Fibroblast of upper back skin (primary cell): ENCODE measurements around the gene FRAS1.
A peak's percentile ranks its signal among the peaks of the same experiment; 100 is the strongest.
"Not testable (repeated sequence)": the region's sequence is repeated elsewhere in the genome, so short reads cannot be mapped to it uniquely, and the experiment has no call there.

ENCODE experiments used
- DNase-seq: peaks from one replicate; pipeline ENCODE4 v3.0.0-alpha.2; 2013

Gene FRAS1

DNA sequence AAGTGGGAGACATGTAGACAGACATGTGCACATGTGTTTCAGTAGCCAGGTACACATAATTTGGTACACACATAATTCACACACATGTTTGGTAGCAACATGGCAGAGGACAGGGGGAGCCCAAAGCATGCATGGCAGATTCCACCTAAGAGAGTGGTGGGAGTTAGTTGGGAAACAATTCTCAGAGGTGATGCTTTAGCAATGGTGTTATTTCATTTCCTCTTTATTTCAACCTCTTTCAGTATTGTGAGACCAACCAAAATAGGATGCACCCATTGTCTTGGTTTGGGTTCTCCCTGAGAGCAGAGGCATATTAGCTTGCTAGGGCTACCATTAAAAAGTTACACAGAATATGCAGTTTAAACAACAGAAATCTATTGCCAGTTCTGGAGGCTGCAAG, 402.2 kb downstream of the FRAS1 start:
- no peak for DNase-seq

DNA sequence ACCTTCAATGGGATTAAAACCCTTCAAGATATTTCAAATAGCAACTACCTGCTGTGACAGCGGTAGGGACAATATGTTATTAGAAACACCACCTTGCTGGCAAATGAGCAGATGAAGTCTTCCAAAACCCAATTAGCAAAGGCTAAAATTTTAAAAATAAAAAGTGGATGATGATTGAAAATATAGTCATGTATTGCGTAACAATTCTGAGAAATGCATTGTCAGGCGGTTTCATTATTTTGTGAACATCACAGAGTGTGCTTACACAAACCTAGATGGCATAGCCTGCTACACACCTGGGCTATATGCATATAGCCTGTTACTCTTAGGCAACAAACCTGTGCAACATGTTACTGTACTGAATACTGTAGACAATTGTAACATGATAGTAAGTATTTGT, 403.2 kb downstream of the FRAS1 start:
- DNase-seq = no peak

DNA sequence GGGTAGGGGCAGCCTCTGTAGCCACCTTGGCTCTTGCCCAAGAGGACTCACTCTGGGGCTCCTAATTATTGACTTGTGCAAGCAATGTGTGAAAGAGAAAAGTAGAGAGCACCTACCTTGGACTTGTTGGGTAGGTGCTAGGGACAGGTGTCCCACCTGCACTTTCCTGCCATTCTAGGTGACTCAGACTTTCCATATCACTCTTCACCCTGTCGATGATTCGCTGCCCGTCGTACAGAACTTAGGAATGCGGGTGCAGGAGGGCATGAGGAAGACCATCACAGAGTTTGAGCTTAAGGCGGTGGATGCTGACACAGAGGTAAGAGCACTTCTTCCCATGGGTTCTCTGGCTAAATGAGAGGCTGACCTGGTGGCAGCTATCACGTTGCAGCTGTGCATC, 407.1 kb downstream of the FRAS1 start:
- no peak for DNase-seq

DNA sequence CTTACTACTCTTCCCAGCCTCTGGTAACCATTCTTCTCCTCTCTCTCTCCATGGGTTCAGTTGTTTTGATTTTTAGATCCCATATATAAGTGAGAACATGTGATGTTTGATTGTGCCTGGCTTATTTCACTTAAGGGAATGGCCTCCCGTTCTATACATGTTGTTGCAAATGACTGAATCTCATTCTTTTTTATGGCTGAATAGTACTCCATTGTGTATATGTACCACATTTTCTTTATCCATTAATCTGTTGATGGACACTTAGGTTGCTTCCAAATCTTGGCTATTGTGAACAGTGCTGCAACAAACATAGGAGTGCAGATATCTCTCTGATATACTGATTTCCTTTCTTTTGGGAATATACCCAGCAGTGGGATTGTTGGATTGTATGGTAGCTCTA, 410.1 kb downstream of the FRAS1 start:
- not testable (repeated sequence) for DNase-seq

DNA sequence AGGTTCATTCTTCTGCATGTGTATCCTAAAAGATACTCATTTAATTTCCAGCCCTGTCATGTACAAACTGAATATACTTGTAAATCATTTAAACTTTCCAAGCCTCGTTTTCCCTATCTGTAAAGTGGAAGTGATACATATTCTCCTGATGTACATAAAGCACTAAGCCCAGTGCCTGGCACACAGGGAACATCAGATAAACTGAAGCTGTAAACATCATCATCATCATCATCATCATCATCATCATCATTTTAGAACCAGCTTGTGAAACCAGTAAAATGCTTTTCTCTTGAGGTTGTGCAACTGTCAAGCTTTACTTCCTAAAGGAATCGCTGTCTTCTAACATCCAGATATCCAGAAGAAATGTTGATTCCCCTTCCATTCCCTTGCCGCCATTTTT, 411.1 kb downstream of the FRAS1 start:
- no peak for DNase-seq

DNA sequence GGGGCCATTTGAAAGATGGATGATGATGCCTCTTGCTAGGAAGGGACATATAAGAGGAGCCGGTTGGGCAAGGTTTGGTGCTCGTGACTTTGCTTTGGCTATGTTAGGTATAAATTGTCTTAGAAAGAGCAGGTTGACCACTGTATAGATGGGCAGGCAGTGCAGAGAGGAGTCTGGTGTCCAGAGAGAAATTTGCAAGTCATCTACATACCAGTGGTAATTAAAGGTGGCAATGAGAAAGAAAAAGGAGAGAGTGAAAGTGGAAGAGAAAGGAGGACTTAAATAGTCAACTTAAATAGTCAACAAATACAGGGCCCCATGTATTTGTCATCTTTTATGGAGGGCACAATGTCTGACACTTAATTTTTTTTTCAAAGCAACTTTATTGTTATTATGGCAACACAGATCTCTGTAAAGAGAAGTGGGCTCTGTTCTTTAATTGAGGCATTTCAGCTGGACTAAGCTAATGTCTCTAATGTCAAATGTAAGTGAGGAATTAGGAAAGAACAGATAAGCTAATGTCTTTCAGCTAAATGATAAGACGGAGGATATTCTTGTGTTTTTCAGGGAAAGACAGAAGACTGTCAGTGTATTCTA, 419.1 kb downstream of the FRAS1 start:
- DNase-seq = no peak

DNA sequence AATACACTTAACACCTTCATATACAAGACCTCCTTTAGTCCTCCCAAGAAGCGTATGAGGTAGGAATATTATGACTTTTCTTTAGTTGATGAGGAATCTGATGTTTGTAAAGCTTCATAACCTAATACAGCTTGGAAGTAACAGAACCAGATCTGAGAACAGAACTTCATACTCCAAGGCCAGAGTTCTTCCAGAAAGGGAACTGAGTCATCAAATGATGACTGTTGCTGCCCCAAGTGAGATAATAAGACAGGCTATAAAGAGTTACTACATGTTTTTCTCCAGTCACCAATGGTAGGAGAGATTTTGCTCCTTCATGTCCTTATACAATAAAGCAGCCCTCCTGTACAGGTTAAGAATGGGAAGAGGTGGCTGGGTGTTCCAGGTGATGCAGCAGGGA, 420.2 kb downstream of the FRAS1 start:
- DNase-seq = peak; percentile 21

DNA sequence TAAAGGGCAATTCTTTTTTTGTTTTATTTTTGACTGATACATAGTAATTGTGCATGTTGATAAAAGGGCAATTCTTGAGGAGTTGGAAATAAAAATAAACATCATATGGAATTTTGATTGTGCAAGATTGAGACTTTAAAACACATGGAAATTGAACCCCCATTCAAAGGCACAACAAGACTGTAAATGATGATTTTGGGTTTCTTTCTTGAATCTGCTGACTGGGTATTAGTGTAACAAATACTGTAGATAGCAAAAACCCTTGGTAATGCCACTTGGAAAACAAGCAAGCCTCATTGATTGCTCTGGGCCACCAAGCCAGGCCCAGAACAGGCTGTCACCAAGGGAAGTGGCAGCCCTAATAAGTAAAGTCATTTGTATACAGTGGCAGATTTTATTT, 421.4 kb downstream of the FRAS1 start:
- no peak for DNase-seq

DNA sequence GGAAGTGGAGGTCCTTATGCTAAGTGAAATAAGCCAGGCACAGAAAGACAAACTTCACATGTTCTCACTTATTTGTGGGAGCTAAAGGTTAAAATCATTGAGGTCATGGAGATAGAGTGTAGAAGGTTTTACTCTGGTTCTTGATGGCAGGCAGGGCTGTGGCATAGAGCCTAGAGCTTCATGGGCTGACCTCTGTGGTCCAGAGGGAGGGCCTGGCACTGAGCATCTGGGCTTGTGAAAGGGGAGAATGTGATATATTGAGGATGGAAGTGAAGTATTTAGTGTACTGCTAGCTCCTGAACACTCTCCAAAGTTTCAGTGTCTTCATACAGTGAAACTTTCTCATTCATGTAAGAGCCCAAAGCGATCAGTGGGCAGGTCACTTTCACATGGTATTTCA, 423.2 kb downstream of the FRAS1 start:
- DNase-seq = no peak

DNA sequence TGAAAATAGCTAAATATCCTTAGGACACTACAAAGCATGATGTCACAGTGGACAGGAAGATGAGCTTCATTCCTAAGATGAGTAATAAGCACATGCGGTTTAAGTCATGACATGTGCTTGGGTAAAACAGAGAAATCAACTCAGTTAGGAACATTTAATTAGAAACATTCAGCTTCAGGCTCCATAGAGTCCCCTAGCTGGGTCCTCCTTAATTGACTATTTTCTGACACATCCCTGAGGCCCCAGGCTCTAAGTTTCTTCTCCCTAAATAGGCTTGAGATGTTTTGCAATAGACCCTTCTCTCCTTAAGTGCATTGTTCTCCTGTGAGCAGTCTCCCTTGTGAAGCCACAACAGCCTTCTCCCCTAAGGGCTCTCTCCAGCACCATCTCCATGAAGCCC, 424.1 kb downstream of the FRAS1 start:
- DNase-seq = peak; percentile 93

DNA sequence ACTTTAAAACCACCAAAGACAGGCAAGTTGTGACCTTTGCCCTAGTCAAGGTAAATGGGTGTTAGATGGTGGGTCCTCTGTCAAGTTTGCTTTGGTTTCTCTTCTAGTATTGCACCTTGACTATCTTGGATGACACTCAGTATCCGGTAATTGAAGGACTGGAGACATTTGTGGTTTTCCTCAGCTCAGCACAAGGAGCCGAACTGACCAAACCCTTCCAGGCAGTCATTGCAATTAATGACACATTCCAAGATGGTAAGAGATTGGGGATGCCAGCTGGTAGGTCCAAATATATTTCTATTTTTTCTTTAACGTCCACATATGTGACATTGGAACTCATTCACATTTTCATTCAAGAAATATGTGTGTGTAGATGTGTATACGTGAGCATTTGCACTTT, 425.2 kb downstream of the FRAS1 start:
- DNase-seq = no peak

DNA sequence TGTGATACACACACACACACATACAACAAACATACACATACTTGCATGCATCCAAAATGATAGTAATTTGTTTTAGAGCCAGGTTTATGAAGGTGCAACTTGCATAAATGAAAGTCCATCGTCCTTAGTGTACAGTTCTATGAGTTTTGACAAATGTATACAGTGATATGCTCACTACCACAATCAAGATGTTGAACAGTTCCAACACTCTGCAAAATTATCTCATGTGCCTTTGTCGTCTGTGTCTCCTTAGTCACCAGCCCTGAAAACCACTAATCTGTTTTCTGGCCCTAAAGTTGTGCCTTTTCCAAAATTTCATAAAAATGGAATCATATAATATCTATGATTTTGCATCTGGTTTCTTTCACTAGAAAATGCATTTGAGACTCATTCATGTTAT, 426.7 kb downstream of the FRAS1 start:
- no peak for DNase-seq

DNA sequence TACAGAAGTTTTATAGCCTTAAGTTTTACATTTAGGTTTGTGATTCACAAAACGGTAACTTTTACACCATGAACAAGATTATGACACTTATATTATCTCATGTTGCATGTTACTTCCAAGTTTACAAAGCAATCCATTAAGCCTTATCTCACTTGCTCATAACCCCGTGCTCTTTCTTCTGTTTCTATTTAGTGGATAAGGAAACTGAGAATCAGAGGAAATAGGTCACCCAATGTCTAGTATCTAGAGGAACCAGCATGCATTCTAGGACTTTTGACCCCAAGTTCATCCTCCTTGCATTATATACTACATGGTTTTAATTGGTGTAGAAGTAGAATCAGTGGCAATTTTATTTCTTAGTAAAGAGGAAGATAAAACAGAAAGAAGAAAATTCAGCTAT, 427.5 kb downstream of the FRAS1 start:
- DNase-seq = no peak

DNA sequence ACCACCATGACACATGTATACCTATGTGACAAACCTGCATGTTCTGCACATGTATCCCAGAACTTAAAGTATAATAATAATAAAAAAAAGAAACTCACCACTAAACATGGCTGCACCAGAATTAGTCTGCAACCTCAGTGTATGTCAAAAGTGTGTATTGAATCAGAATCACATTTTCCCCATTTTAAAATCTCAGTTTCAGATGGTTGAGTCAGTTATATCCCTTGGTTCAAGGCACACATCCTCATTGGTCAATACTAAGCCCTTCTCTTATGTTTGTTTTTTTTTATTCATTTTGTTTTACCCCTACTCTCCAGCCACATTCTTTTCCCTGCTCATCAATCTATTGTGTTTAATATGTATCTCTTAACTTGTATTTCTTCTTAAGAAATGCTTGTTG, 436.6 kb downstream of the FRAS1 start:
- DNase-seq = no peak

DNA sequence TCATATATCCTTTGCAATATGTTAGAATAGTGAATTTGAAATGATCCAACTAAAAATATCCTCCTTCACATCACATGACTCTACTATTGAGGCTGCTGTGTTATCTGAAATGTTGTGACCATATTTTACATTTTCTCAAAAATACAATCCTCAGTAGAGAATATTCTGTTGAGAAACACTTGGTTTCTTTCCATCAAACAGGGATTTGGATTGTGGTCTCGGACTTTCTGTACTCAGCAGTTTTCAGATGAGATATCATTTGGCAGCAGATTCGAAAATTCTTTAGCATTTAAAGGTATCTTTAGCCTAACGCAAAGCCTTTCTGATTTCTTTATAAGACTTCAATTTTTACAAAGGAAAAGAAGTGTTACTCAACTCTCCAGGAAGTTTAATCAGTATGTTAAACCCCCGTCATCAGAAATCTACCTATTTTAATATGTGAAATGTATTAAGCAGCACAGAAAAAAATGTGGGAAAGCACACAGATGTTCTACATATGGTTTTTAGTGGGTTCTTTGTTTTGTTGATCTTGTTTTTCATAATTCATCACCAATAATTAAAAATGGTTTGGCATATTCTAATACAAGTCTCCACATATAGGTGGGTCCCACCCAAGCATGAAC, 439.0 kb downstream of the FRAS1 start:
- DNase-seq = peak; percentile 57

DNA sequence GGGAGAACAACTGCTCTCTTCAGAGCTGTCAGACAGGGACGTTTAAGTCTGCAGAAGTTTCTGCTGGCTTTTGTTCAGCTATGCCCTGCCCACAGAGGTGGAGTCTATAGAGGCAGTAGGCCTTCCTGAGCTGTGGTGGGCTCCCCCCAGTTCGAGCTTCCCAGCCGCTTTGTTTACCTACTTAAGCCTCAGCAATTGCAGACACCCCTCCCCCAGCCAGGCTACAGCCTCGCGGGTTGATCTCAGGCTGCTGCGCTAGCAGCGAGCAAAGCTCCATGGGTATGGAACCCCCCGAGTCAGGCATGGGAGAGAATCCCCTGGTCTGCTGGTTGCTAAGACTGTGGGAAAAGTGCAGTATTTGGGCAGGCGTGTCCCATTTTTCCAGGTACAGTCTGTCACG, 449.1 kb downstream of the FRAS1 start:
- DNase-seq = not testable (repeated sequence)

DNA sequence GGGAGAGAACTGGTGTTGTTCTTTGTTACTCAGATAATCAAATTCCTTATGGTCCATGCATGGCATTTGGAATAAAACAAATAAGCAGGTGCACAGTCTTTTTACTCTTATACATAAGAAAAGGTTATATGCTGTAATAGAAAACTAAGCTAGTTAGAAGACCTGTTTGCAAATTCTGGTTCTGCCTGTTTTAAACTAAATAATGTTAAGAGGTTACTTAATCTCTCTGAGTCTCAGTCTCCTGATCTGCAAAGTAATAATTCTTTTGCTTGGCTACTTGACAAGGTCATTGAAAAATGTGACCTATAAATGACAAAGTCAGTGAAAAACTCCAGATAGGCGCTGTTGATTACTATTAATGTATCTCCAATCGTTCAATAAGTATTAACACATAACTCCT, 451.9 kb downstream of the FRAS1 start:
- no peak for DNase-seq

DNA sequence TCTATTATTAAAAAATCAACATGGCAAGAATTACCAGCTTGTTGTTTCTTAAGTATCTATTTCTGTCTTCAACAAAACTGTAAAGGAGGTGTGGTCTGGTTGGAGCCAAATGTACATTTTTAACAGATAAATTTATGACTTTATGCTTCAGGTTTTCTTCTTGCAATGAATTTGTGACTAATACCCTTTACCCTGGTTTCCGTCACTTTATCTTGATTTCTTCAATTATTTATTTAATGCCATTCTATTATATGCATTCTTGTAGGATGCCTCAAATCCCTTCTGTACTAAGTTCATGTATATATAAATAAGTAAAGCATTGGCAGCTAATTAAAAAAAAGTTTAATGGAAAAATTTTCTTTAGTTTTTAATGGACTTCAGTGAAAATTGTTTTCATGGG, 453.0 kb downstream of the FRAS1 start:
- DNase-seq = no peak

DNA sequence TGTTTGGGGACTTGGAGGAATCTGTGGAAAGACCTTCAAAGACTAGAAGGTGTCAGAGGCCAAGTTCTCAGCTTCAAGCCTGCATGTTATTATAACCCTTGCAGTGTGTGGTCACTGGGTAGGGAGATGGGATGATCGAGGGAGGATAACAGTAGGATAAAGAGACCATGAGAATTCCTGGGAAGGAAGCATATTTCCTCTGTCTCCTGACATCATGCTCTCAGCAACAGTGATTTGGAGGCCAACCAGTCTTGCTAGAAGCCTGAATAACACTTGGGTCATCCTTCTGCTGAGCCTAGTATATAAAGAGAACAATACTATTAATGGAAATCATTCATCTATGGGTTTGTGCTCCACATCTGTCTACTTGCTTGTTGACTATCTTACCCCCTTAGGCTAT, 453.6 kb downstream of the FRAS1 start:
- DNase-seq = no peak

DNA sequence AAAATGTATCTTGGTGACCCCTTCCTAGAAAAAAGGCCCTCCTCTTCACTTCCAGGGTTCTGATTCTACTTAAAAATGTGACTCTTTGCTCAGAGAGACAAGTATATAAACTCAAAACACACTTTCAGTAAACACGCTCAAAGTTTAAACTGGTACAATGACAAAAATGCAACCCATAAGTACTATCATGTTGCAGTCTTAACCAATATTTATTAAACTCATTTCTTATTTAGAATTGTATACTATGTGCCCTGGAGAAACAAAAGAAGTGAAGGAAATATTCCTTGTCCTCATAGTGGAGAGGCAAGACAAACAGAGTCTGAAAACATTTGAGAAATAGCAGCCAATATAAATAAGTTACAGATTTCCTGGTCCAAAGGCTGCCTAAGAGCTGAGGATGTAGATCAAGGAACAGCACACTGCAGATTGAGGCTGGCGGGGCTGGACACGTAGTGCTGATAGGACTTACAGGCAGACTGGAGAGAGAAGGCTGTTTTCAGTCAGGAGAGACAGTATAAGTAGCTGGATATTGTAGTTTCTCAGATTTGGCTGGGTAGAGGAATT, 455.3 kb downstream of the FRAS1 start:
- DNase-seq = no peak

DNA sequence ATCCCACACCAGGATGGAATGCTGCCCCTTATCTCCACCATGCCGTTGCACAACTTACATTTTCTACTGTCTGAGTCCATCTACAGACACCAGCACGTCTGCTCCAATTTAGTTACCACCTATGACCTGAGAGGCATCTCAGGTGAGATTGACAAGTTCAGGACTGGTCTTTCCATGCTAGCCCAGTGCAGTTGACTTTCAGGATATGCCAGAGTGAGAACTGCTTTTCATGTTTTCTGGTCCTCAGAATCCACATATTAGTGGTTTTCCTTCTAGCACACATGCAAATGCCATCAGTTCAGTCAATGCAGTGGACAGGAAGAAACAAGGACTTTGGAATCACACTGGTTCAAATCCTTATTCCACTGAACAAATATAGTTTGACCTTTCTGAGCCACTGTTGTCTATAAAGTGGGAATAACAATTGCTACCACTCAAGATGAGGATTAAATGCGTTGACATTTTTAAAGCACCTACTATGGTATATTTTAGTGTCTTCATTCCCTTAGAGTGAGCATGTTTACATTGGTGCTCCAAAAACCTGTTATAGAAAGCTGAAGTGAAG, 456.4 kb downstream of the FRAS1 start:
- no peak for DNase-seq

DNA sequence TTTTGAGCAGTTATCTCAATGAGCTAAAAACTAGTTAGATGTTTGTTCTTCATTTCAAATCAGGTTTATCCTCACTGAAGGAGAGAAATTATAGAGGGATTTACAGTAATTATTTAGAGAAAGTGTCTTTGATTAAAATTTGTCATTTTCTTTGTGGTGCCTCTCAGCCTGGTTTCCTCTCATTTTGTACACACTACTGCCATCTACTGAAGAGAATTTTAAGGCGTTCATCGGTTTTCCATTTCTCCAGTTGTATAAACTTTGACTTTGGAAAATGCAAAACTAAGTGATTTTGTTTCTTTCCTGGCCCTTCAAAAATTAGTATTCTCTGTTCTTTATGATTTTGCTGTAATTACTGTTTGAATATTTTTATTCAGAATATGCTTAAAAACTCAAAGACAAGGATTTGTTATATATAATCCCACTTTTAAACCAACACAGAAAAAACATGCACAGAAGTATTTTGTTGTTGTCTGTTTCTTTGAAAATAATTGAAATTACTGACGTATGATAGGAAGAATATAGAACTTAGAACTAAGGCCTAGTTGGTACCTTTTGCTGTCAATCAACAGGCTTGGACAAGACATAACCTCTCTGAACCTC, 460.0 kb downstream of the FRAS1 start:
- peak; percentile 47 for DNase-seq

DNA sequence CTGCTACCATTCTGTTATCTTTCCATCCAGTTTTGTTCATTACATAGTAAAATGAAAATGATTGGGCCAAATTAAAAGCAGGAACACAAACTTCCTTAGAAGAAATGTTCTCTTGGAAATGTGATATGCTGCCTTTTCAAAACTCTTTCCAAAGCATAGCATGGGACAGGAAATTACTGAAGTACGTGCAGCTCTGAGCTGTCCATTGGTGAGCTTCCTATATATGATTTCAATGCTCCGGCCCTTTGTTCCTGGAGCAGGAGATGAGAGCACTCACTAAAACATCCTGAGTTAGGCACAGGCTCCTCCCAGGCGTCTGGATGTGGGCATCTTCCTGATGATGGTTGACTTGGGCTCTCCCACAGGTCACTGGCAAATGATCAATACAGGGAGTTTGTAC, 461.4 kb downstream of the FRAS1 start:
- no peak for DNase-seq

DNA sequence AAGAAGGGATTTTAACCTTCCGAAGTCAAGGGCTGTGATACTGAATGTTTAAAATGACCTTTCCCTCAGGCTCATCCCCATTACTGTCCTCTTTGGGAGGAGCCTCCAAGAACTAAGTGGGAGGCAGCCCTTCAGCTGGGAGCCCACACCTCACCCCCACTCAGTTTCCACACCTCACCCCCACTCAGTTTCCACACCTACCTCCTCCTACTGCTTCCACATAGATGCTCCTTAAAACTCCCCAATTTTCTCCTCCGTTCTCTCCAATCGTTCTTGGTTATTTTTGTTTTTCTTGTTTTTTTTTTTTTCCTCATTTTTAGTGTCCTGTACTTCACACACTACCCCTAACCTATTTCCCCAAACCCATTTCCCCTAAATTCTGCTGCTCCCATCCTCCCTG, 462.8 kb downstream of the FRAS1 start:
- no peak for DNase-seq
